Erythroblast (primary cell): ENCODE measurements around the gene BEX3.

Source experiments
- GATA1 ChIP-seq: IDR thresholded peaks from 2 replicates; pipeline ENCODE4 v1.6.1; 2011; ENCODE audit warnings: low read depth, mild to moderate bottlenecking, control low read depth, low read length, moderate library complexity
- POLR2A ChIP-seq: IDR thresholded peaks from 2 replicates; pipeline ENCODE4 v1.6.1; 2011; ENCODE audit warnings: mild to moderate bottlenecking, low read length

GRCh38 chrX:103414561-103414960 lies 38.2 kb downstream of the BEX3 start:
- TF ChIP-seq POLR2A = no peak
- no peak for TF ChIP-seq GATA1
